ENCODE data around the gene AFF4. TPM values are rescaled to one million over a fixed set of nuclear protein-coding genes. Genes with fewer than 3 reads are reported as not detected.
"Not testable (repeated sequence)": the region's sequence is repeated elsewhere in the genome, so short reads cannot be mapped to it uniquely, and the experiment has no call there.

AFF4 gene
- total RNA-seq, 2 experiments from 2014 or later: 21.6 to 42.4 TPM

- TF ChIP-seq CTCF (conservative IDR thresholded peaks at IDR 0.05; ENCODE audit: low read length) (no peak), EZH2phosphoT487 (IDR thresholded peaks at IDR 0.05; ENCODE audit: borderline replicate concordance, low read depth, low read length) (no peak)
- Histone ChIP-seq H3K4me1 (ENCODE audit: insufficient read depth, low read length, poor library complexity, severe bottlenecking) (no peaks in the 10 kb centered on the region), H3K9me2 (ENCODE audit: insufficient read depth, low read length) (no peaks in the 10 kb centered on the region), H3K27ac (ENCODE audit: low read depth, low read length, poor library complexity, severe bottlenecking) (no peak overlapping the region), H3K4me3 (ENCODE audit: low read depth, low read length, poor library complexity, severe bottlenecking) (no peak overlapping the region), H2AFZ (ENCODE audit: low read length) (no peak overlapping the region), H3K9me3 (ENCODE audit: low read length) (no peaks in the 10 kb centered on the region), H3K36me3 (ENCODE audit: insufficient read depth, low read length) (peaks cover 26% of the 10 kb centered on the region), H3K4me2 (ENCODE audit: low read length) (no peak overlapping the region), H4K20me1 (ENCODE audit: insufficient read depth, low read length) (no peaks in the 10 kb centered on the region), H3K79me2 (ENCODE audit: insufficient read depth, low read depth, low read length) (peaks cover 68% of the 10 kb centered on the region)
- no TSS peak for BruUV-seq (replicated peaks)
- DNase-seq (ENCODE audit: low spot score): no peak
- CTCF ChIA-PET (ENCODE audit: unreplicated experiment): no interaction called here
- POLR2A ChIA-PET: no interaction called here
- intact Hi-C loops (cut with micrococcal nuclease; ENCODE audit: unreplicated experiment): no loop called here
Observed at GRCh38 chr5:132951897-132952296, 11.5 kb downstream of the AFF4 start.

- Histone ChIP-seq H3K36me3 (ENCODE audit: insufficient read depth, low read length) (peaks cover 18% of the 10 kb centered on the region), H4K20me1 (ENCODE audit: insufficient read depth, low read length) (no peaks in the 10 kb centered on the region), H3K9me3 (ENCODE audit: low read length) (no peaks in the 10 kb centered on the region), H3K79me2 (ENCODE audit: insufficient read depth, low read depth, low read length) (peaks cover 72% of the 10 kb centered on the region), H3K4me2 (ENCODE audit: low read length) (no peak overlapping the region), H3K4me3 (ENCODE audit: low read depth, low read length, poor library complexity, severe bottlenecking) (no peak overlapping the region), H3K4me1 (ENCODE audit: insufficient read depth, low read length, poor library complexity, severe bottlenecking) (no peaks in the 10 kb centered on the region), H3K9me2 (ENCODE audit: insufficient read depth, low read length) (no peaks in the 10 kb centered on the region), H2AFZ (ENCODE audit: low read length) (no peak overlapping the region), H3K27ac (ENCODE audit: low read depth, low read length, poor library complexity, severe bottlenecking) (no peak overlapping the region)
- ChIA-PET POLR2A (interaction anchor here (0.6 to 1.4 kb wide), 3 partner anchors 8 to 1013 kb away, joined by 3 to 7 read pairs (median 6); no protein-coding TSS in a partner anchor), CTCF (ENCODE audit: unreplicated experiment) (no interaction called here)
- no TSS peak for BruUV-seq (replicated peaks)
- intact Hi-C loops (cut with micrococcal nuclease; ENCODE audit: unreplicated experiment): no loop called here
- no peak for DNase-seq (ENCODE audit: low spot score)
- TF ChIP-seq CTCF (conservative IDR thresholded peaks at IDR 0.05; ENCODE audit: low read length) (no peak), EZH2phosphoT487 (IDR thresholded peaks at IDR 0.05; ENCODE audit: borderline replicate concordance, low read depth, low read length) (no peak)
Observed at GRCh38 chr5:132949136-132949535, 14.3 kb downstream of the AFF4 start.

- H3K4me2 ChIP-seq (ENCODE audit: low read length): no peak overlapping the region
- peaks cover 23% of the 10 kb centered on the region for H3K36me3 ChIP-seq (ENCODE audit: insufficient read depth, low read length)
- H3K9me3 ChIP-seq (ENCODE audit: low read length): no peaks in the 10 kb centered on the region
- POLR2A ChIA-PET: interaction anchor here (0.6 to 1.0 kb wide), 2 partner anchors 12 to 13 kb away, joined by 3 to 6 read pairs; no protein-coding TSS in a partner anchor
- H3K27ac ChIP-seq (ENCODE audit: low read depth, low read length, poor library complexity, severe bottlenecking): no peak overlapping the region
- CTCF ChIA-PET (ENCODE audit: unreplicated experiment): no interaction called here
- no peaks in the 10 kb centered on the region for H3K4me1 ChIP-seq (ENCODE audit: insufficient read depth, low read length, poor library complexity, severe bottlenecking)
- H3K9me2 ChIP-seq (ENCODE audit: insufficient read depth, low read length): no peaks in the 10 kb centered on the region
- no TSS peak for BruUV-seq (replicated peaks)
- no peaks in the 10 kb centered on the region; the same call in 1 of the 2 replicates for H4K20me1 ChIP-seq (ENCODE audit: insufficient read depth, low read length)
- TF ChIP-seq EZH2phosphoT487 (IDR thresholded peaks at IDR 0.05; ENCODE audit: borderline replicate concordance, low read depth, low read length) (no peak), CTCF (conservative IDR thresholded peaks at IDR 0.05; ENCODE audit: low read length) (no peak)
- H2AFZ ChIP-seq (ENCODE audit: low read length): no peak overlapping the region
- DNase-seq (ENCODE audit: low spot score): no peak
- peaks cover 66% of the 10 kb centered on the region; the same call in 1 of the 2 replicates for H3K79me2 ChIP-seq (ENCODE audit: insufficient read depth, low read depth, low read length)
- intact Hi-C loops (cut with micrococcal nuclease; ENCODE audit: unreplicated experiment): no loop called here
- H3K4me3 ChIP-seq (ENCODE audit: low read depth, low read length, poor library complexity, severe bottlenecking): no peak overlapping the region
Observed at GRCh38 chr5:132947671-132948070, 15.8 kb downstream of the AFF4 start.

GRCh38 chr5:132945315-132945714 is 18.1 kb downstream of the AFF4 start:
- H4K20me1 ChIP-seq (ENCODE audit: insufficient read depth, low read length): not testable (repeated sequence)

More at GRCh38 chr5:132945315-132945714, 18.1 kb downstream of the AFF4 start:
- intact Hi-C loops (cut with micrococcal nuclease; ENCODE audit: unreplicated experiment); BruUV-seq (replicated peaks); CTCF ChIA-PET (ENCODE audit: unreplicated experiment); H3K27ac ChIP-seq (ENCODE audit: low read depth, low read length, poor library complexity, severe bottlenecking); POLR2A ChIA-PET; H2AFZ ChIP-seq (ENCODE audit: low read length); H3K4me2 ChIP-seq (ENCODE audit: low read length); H3K9me3 ChIP-seq (ENCODE audit: low read length); H3K9me2 ChIP-seq (ENCODE audit: insufficient read depth, low read length); H3K4me3 ChIP-seq (ENCODE audit: low read depth, low read length, poor library complexity, severe bottlenecking); H3K4me1 ChIP-seq (ENCODE audit: insufficient read depth, low read length, poor library complexity, severe bottlenecking); DNase-seq (ENCODE audit: low spot score): not testable (repeated sequence)
- peaks cover 23% of the 10 kb centered on the region for H3K36me3 ChIP-seq (ENCODE audit: insufficient read depth, low read length)
- H3K79me2 ChIP-seq (ENCODE audit: insufficient read depth, low read depth, low read length): peaks cover 59% of the 10 kb centered on the region; the same call in 1 of the 2 replicates

Data from OCI-LY7 (cell line).